Right atrium auricular region (tissue), 2 donors: ENCODE data around the gene MVK. TPM values are rescaled to one million over a fixed set of nuclear protein-coding genes. Genes with fewer than 3 reads are reported as not detected.

Experiments
- DNase-seq: peaks from one replicate; pipeline ENCODE4 v3.0.0-alpha.2; 2019; ENCODE audit warnings: low spot score
- H3K27ac ChIP-seq, 2 donors: fragments of 200-600 bp; sonication (generic); 1 replicate in 1 of 2; 2 replicates in 1 of 2; pipeline ENCODE4 v1.5.1; 2016 to 2019
- H3K27me3 ChIP-seq, 2 donors: fragments of 200-600 bp; sonication (generic); one replicate each; pipeline versions ENCODE4 v1.5.1 to v1.6.0; 2017 to 2019
- H3K36me3 ChIP-seq: fragments of 200-600 bp; sonication (generic); one replicate; pipeline ENCODE4 v1.5.1; 2016
- H3K4me1 ChIP-seq, 2 donors: fragments of 200-600 bp; sonication (generic); one replicate each; pipeline versions ENCODE4 v1.5.1 to v1.6.0; 2017 to 2019
- H3K4me3 ChIP-seq, 2 donors: fragments of 200-600 bp; sonication (generic); 1 replicate in 1 of 2; 2 replicates in 1 of 2; pipeline ENCODE4 v1.5.1; 2017 to 2019; ENCODE audit warnings: mild to moderate bottlenecking in 1 of 2, moderate library complexity in 1 of 2
- H3K9me3 ChIP-seq, 2 donors: fragments of 200-600 bp; sonication (generic); one replicate each; pipeline ENCODE4 v1.5.1; 2019
- CTCF ChIP-seq, 2 donors: fragments of 200-600 bp; sonication (generic); IDR thresholded peaks; one replicate each; pipeline ENCODE4 v1.5.1; 2019; ENCODE audit warnings: antibody characterized with exemption in 2 of 2
- total RNA-seq, 2 donors: library from RNA; depleted of rRNA; stranded (reverse); fragments of >200 nt; gene quantifications; one replicate each; pipeline ENCODE4 v1.1.0, GENCODE V29; 2016

The MVK gene
- total RNA-seq, 2 donors from 2014 or later = 5.5 to 7.5 TPM

DNA sequence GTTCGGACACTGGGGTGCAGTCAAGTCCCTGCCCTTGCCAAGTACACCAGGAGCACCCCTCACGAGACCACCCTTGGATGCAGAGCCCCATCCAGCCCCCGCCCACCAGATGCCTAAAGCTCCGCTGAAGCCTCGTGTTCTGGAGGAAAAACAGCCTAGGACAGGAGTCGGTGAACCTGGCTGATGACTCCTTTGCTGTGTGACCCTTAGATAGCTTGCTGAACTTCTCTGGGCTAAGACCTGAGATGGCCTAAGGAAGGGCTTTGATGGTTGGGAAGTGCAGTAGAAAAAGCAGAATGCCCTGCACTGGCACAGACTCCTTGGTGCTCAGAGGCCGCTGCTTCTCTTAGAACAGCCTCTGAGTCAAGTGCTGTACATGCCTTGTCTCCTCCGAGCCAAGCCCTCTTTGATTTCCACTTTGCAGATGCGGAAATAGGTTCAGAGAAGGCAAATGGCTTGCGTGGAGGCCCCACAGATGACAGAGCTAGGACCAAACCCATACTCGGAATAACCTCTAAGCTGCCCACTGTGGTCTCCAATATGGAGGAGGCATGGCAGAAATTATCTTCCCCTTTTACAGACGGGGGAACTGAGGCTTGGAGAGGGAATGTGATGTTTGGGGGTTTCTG lies 52.3 kb downstream of the MVK start:
- Histone ChIP-seq H3K36me3 (no peaks in the 10 kb centered on the region), H3K4me3 (no peak overlapping the region), H3K4me1 (no peaks in the 10 kb centered on the region), H3K9me3 (no peaks in the 10 kb centered on the region), H3K27ac (no peak overlapping the region), H3K27me3 (no peaks in the 10 kb centered on the region)
- DNase-seq = no peak
- no peak for TF ChIP-seq CTCF (IDR thresholded peaks at IDR 0.05)

DNA sequence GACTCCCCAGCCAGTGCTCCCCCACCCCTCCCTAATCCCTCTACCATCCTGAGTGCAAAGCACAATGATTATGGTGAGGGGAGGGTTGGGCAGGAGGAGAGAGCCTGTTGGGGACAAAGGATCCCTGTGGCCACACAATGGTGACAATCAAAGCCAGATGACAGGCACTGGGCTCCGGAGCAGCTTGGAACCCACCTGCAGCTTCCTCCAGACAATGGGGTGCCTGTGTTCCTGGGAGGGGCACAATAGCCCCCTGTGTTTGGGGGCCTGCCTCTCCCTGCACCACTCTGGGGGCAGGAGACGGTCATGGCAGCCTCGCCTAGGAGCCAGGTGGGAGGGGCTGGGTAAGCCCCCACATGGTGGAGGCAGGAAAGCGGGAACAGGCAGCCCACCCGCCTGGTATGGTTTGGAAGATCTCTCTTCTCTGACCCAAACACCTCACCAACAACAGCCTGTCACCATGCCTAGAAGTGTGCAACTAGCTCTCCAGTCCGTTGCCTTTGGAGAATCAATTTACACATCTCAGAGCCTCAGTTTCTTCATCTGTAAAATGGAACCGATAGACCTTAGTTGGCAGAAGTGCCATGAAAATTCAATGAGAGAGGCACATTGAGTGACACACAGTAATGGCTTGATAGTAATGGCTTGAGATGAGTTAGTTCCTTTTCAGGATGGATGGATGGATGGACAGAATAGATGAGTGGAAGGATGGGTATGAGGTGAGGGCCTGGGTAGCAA lies 53.0 kb downstream of the MVK start:
- no peak for DNase-seq
- H3K4me3 ChIP-seq = no peak overlapping the region
- H3K4me1 ChIP-seq = no peaks in the 10 kb centered on the region
- no peak overlapping the region for H3K27ac ChIP-seq
- no peaks in the 10 kb centered on the region for H3K27me3 ChIP-seq
- TF ChIP-seq CTCF (IDR thresholded peaks at IDR 0.05) = no peak
- H3K9me3 ChIP-seq = no peaks in the 10 kb centered on the region
- no peaks in the 10 kb centered on the region for H3K36me3 ChIP-seq

- Histone ChIP-seq H3K9me3 (no peaks in the 10 kb centered on the region), H3K36me3 (no peaks in the 10 kb centered on the region), H3K4me1 (no peaks in the 10 kb centered on the region), H3K27me3 (no peaks in the 10 kb centered on the region), H3K27ac (no peak overlapping the region), H3K4me3 (no peak overlapping the region)
- no peak for TF ChIP-seq CTCF (IDR thresholded peaks at IDR 0.05)
- DNase-seq = no peak
These were observed 54.0 kb downstream of the MVK start for GRCh38 chr12:109627633-109628032.

- TF ChIP-seq CTCF (IDR thresholded peaks at IDR 0.05) = no peak
- Histone ChIP-seq H3K4me3 (no peak overlapping the region), H3K27ac (no peak overlapping the region), H3K9me3 (no peaks in the 10 kb centered on the region), H3K36me3 (no peaks in the 10 kb centered on the region), H3K4me1 (no peaks in the 10 kb centered on the region), H3K27me3 (no peaks in the 10 kb centered on the region)
- DNase-seq = no peak
These were observed 56.5 kb downstream of the MVK start for GRCh38 chr12:109630107-109630506.

GRCh38 chr12:109630815-109631214 lies 57.2 kb downstream of the MVK start:
- Histone ChIP-seq H3K27me3 (no peaks in the 10 kb centered on the region), H3K4me1 (no peaks in the 10 kb centered on the region), H3K4me3 (no peak overlapping the region), H3K9me3 (no peaks in the 10 kb centered on the region), H3K36me3 (no peaks in the 10 kb centered on the region), H3K27ac (no peak overlapping the region)
- TF ChIP-seq CTCF (IDR thresholded peaks at IDR 0.05) = no peak
- DNase-seq = no peak
